CD14-positive monocyte (primary cell): ENCODE data around the gene GPLD1. TPM values are rescaled to one million over a fixed set of nuclear protein-coding genes. Genes with fewer than 3 reads are reported as not detected.

Experiments
- DNase-seq, 3 donors: peaks; one replicate each; pipeline ENCODE4 v3.0.0-alpha.2; 2011 to 2022
- H2AFZ ChIP-seq: 2 replicates; pipeline ENCODE4 v1.6.0; 2012; ENCODE audit warnings: mild to moderate bottlenecking, low read depth, low read length, inconsistent platforms; ENCODE audit not compliant: insufficient read depth, poor library complexity, severe bottlenecking
- H3K27ac ChIP-seq, 2 donors: 1 replicate in 1 of 2; 2 replicates in 1 of 2; pipeline ENCODE4 v1.5.1; 2012 to 2013; ENCODE audit warnings: low read length in 2 of 2, control low read depth in 1 of 2, inconsistent platforms in 1 of 2, low read depth in 1 of 2, mild to moderate bottlenecking in 1 of 2
- H3K27me3 ChIP-seq, 2 donors: one replicate each; pipeline versions ENCODE4 v1.6.0 to v1.6.1; 2011 to 2013; ENCODE audit warnings: low read length in 2 of 2; ENCODE audit not compliant: control insufficient read depth in 2 of 2, insufficient read depth in 2 of 2
- H3K36me3 ChIP-seq, 2 donors: replicated peaks in 1 of 2; 1 replicate in 1 of 2; 2 replicates in 1 of 2; pipeline versions ENCODE4 v1.5.1 to v1.6.1; 2012 to 2013; ENCODE audit warnings: low read length in 2 of 2, control low read depth in 1 of 2, inconsistent platforms in 1 of 2, mild to moderate bottlenecking in 1 of 2; ENCODE audit not compliant: insufficient read depth in 2 of 2, control insufficient read depth in 1 of 2
- H3K4me1 ChIP-seq, 2 donors: 1 replicate in 1 of 2; 2 replicates in 1 of 2; pipeline versions ENCODE4 v1.5.1 to v1.6.1; 2012 to 2013; ENCODE audit warnings: low read length in 2 of 2, control low read depth in 1 of 2, inconsistent platforms in 1 of 2, mild to moderate bottlenecking in 1 of 2, moderate library complexity in 1 of 2; ENCODE audit not compliant: insufficient read depth in 2 of 2, control insufficient read depth in 1 of 2
- H3K4me2 ChIP-seq: replicated peaks from 2 replicates; pipeline ENCODE3; 2012; ENCODE audit warnings: low read length, moderate library complexity, mild to moderate bottlenecking; ENCODE audit not compliant: poor library complexity, severe bottlenecking; ENCODE audit errors: extremely low read depth
- H3K4me3 ChIP-seq, 3 experiments: fragments of 200-600 bp in 1 of 3; sonication (generic) in 1 of 3; replicated peaks in 1 of 3; 1 replicate in 2 of 3; 2 replicates in 1 of 3; pipeline ENCODE4 v1.5.1; 2011 to 2013; ENCODE audit warnings: low read length in 3 of 3, mild to moderate bottlenecking in 3 of 3, control low read depth in 2 of 3, low read depth in 2 of 3, inconsistent platforms in 1 of 3, moderate library complexity in 1 of 3
- H3K79me2 ChIP-seq: 2 replicates; pipeline ENCODE4 v1.6.0; 2012; ENCODE audit warnings: mild to moderate bottlenecking, control low read depth, inconsistent platforms, low read length, moderate library complexity; ENCODE audit not compliant: insufficient read depth
- H3K9ac ChIP-seq: 2 replicates; pipeline ENCODE4 v1.6.0; 2017; ENCODE audit warnings: low read length, mild to moderate bottlenecking; ENCODE audit not compliant: insufficient read depth, poor library complexity, severe bottlenecking
- H3K9me3 ChIP-seq, 2 donors: replicated peaks in 1 of 2; 1 replicate in 1 of 2; 2 replicates in 1 of 2; pipeline versions ENCODE4 v1.5.1 to v1.6.1; 2012 to 2013; ENCODE audit warnings: low read length in 2 of 2, control low read depth in 1 of 2; ENCODE audit not compliant: control insufficient read depth in 1 of 2, insufficient read depth in 1 of 2
- H4K20me1 ChIP-seq: 2 replicates; pipeline ENCODE4 v1.6.0; 2012; ENCODE audit warnings: mild to moderate bottlenecking, low read length, control low read depth, moderate library complexity; ENCODE audit not compliant: insufficient read depth
- H3K27ac Mint-ChIP-seq, 7 donors: one replicate each; pipeline ENCODE4 v1.8.0; 2020; ENCODE audit warnings: mild to moderate bottlenecking in 7 of 7, mixed read lengths in 7 of 7, moderate library complexity in 6 of 7, inconsistent platforms in 2 of 7
- H3K27me3 Mint-ChIP-seq, 3 donors: one replicate each; pipeline ENCODE4 v1.8.0; 2021 to 2022; ENCODE audit warnings: low read depth in 3 of 3, mild to moderate bottlenecking in 3 of 3, mixed read lengths in 3 of 3, moderate library complexity in 3 of 3, inconsistent platforms in 1 of 3
- H3K36me3 Mint-ChIP-seq, 2 donors: one replicate each; pipeline ENCODE4 v1.8.0; 2020; ENCODE audit warnings: mixed read lengths in 2 of 2, inconsistent platforms in 1 of 2, mild to moderate bottlenecking in 1 of 2
- H3K4me1 Mint-ChIP-seq: one replicate; pipeline ENCODE4 v1.8.0; 2020; ENCODE audit warnings: mild to moderate bottlenecking, mixed read lengths
- H3K4me3 Mint-ChIP-seq, 2 donors: one replicate each; pipeline ENCODE4 v1.8.0; 2020; ENCODE audit warnings: mild to moderate bottlenecking in 2 of 2, mixed read lengths in 2 of 2, moderate library complexity in 1 of 2
- H3K9me3 Mint-ChIP-seq, 7 donors: one replicate each; pipeline ENCODE4 v1.8.0; 2020 to 2022; ENCODE audit warnings: mixed read lengths in 7 of 7, mild to moderate bottlenecking in 6 of 7, moderate library complexity in 6 of 7, inconsistent platforms in 2 of 7
- CTCF ChIP-seq: fragments of 200-600 bp; IDR thresholded peaks from one replicate; pipeline ENCODE4 v1.8.0; 2022; ENCODE audit warnings: antibody characterized with exemption, mild to moderate bottlenecking
- WGBS: methylation state at CpG from one replicate; pipeline ENCODE4 v1.1.5; 2013; ENCODE audit warnings: missing lambda C conversion rate; ENCODE audit not compliant: insufficient coverage; 5-methylcytosine and 5-hydroxymethylcytosine counted together
- intact Hi-C, 2 donors: fragments of 100-400 bp; cut with micrococcal nuclease; formaldehyde crosslinking; loops; one replicate each; pipeline versions ENCODE4 v1.15.0 to v1.15.1; 2023
- polyA plus RNA-seq, 3 donors: library from polyadenylated mRNA; depleted of rRNA in 1 of 3; unstranded in 2 of 3; stranded (reverse) in 1 of 3; fragments of 300-500 nt in 2 of 3; fragments of >200 nt in 1 of 3; fragmentation: Illumina TruSeq in 2 of 3; gene quantifications; 1 replicate in 2 of 3; 2 replicates in 1 of 3; pipeline ENCODE4 v1.2.3, GENCODE V29; 2012 to 2021

The GPLD1 gene
- polyA plus RNA-seq, 3 donors = not detected

GRCh38 chr6:24444588-24444987 lies 44.8 kb downstream of the GPLD1 start:
- Mint-ChIP-seq H3K9me3 (no peaks in the 10 kb centered on the region), H3K4me1 (peaks cover 5% of the 10 kb centered on the region), H3K4me3 (no peak overlapping the region), H3K27me3 (peaks cover 0 to 2% (median 0%) of the 10 kb centered on the region in 3 donors), H3K27ac (no peak overlapping the region), H3K36me3 (no peaks in the 10 kb centered on the region)
- WGBS = 100% methylated on average over 2 of the region's 4 CpGs
- no peaks in the 10 kb centered on the region for H4K20me1 ChIP-seq
- intact Hi-C loops = no loop called here
- no peak for DNase-seq
- H3K79me2 ChIP-seq = no peaks in the 10 kb centered on the region
- H3K27ac ChIP-seq = no peak overlapping the region
- no peak for TF ChIP-seq CTCF
- no peaks in the 10 kb centered on the region for H3K27me3 ChIP-seq
- H3K36me3 ChIP-seq = no peaks in the 10 kb centered on the region
- H3K9me3 ChIP-seq = no peaks in the 10 kb centered on the region
- no peak overlapping the region for H3K4me2 ChIP-seq
- H3K9ac ChIP-seq = no peak overlapping the region
- H3K4me1 ChIP-seq = no peaks in the 10 kb centered on the region
- no peak overlapping the region for H2AFZ ChIP-seq
- H3K4me3 ChIP-seq = no peak overlapping the region

GRCh38 chr6:24441599-24441904 lies 47.8 kb downstream of the GPLD1 start:
- Histone ChIP-seq H3K79me2 (no peaks in the 10 kb centered on the region), H3K9me3 (no peaks in the 10 kb centered on the region), H3K4me3 (no peak overlapping the region), H2AFZ (no peak overlapping the region), H3K36me3 (no peaks in the 10 kb centered on the region), H3K27ac (no peak overlapping the region), H3K4me2 (no peak overlapping the region), H3K4me1 (no peaks in the 10 kb centered on the region), H3K27me3 (no peaks in the 10 kb centered on the region), H3K9ac (no peak overlapping the region), H4K20me1 (no peaks in the 10 kb centered on the region)
- no peak for TF ChIP-seq CTCF
- H3K36me3 Mint-ChIP-seq = peaks cover 0 to 6% of the 10 kb centered on the region in 2 donors
- DNase-seq = no peak
- WGBS = 79% methylated on average over 2 of the region's 3 CpGs
- H3K4me3 Mint-ChIP-seq = no peak overlapping the region
- H3K27ac Mint-ChIP-seq = no peak overlapping the region
- intact Hi-C loops = no loop called here
- no peaks in the 10 kb centered on the region for H3K9me3 Mint-ChIP-seq
- peaks cover 0 to 3% (median 0%) of the 10 kb centered on the region in 3 donors for H3K27me3 Mint-ChIP-seq
- H3K4me1 Mint-ChIP-seq = no peaks in the 10 kb centered on the region
